Type B pancreatic cell (in vitro differentiated cells): ENCODE measurements around the gene IL2RA. TPM values are rescaled to one million over a fixed set of nuclear protein-coding genes. Genes with fewer than 3 reads are reported as not detected.

Experiments
- DNase-seq: peaks from one replicate; pipeline ENCODE4 v3.0.0; 2021; ENCODE audit warnings: mixed read lengths; ENCODE audit not compliant: unreplicated experiment; ENCODE audit errors: extremely low spot score
- H3K27ac Mint-ChIP-seq: 2 replicates; pipeline ENCODE4 v1.8.0; 2021; ENCODE audit warnings: mild to moderate bottlenecking, mixed read lengths
- H3K27me3 Mint-ChIP-seq: 2 replicates; pipeline ENCODE4 v1.8.0; 2021; ENCODE audit warnings: mixed read lengths
- H3K36me3 Mint-ChIP-seq: 2 replicates; pipeline ENCODE4 v1.8.0; 2021; ENCODE audit warnings: mixed read lengths
- H3K4me1 Mint-ChIP-seq: one replicate; pipeline ENCODE4 v1.8.0; 2021; ENCODE audit warnings: mixed read lengths; ENCODE audit not compliant: unreplicated experiment
- H3K4me3 Mint-ChIP-seq: 2 replicates; pipeline ENCODE4 v1.8.0; 2021; ENCODE audit warnings: mild to moderate bottlenecking, mixed read lengths
- H3K9me3 Mint-ChIP-seq: 2 replicates; pipeline ENCODE4 v1.8.0; 2021; ENCODE audit warnings: mixed read lengths
- CTCF ChIP-seq: fragments of 200-600 bp; sonication (generic); conservative IDR thresholded peaks from 2 replicates; pipeline ENCODE4 v1.5.0; 2021; ENCODE audit warnings: antibody characterized with exemption, mild to moderate bottlenecking
- total RNA-seq: library from RNA; stranded (reverse); gene quantifications from 2 replicates; pipeline ENCODE4 v1.2.1, GENCODE V29; 2021; ENCODE audit warnings: low replicate concordance

IL2RA gene
- total RNA-seq, 1 donor from 2014 or later: not detected

GRCh38 chr10:5977471-5978229 lies 84.5 kb downstream of the IL2RA start, which contains the start of gene IL15RA:
Gene IL15RA, minus strand, starts transcription at chr10:5977543. Its CDS starts 51 bp downstream, at chr10:5977492.
- H3K4me3 Mint-ChIP-seq: peak within 1 kb of the TSS; percentile 91
- no peak for DNase-seq
- no peaks in the 10 kb centered on the region for H3K9me3 Mint-ChIP-seq
- peak within 1 kb of the TSS; percentile 50 for H3K27ac Mint-ChIP-seq
- H3K27me3 Mint-ChIP-seq: peaks cover 59% of the 10 kb centered on the region
- no peaks in the 10 kb centered on the region for H3K36me3 Mint-ChIP-seq
- no peak for TF ChIP-seq CTCF
- H3K4me1 Mint-ChIP-seq: peaks cover 6% of the 10 kb centered on the region

- no peaks in the 10 kb centered on the region for H3K36me3 Mint-ChIP-seq
- H3K27ac Mint-ChIP-seq: peak overlapping the region; percentile 50
- peaks cover 6% of the 10 kb centered on the region for H3K4me1 Mint-ChIP-seq
- no peak for DNase-seq
- peak overlapping the region; percentile 90 for H3K4me3 Mint-ChIP-seq
- TF ChIP-seq CTCF: no peak
- H3K27me3 Mint-ChIP-seq: peaks cover 61% of the 10 kb centered on the region
- no peaks in the 10 kb centered on the region for H3K9me3 Mint-ChIP-seq
Observed at GRCh38 chr10:5976512-5977470, 85.4 kb downstream of the IL2RA start.

GRCh38 chr10:5975641-5976473 lies 86.3 kb downstream of the IL2RA start:
- no peak overlapping the region for H3K27ac Mint-ChIP-seq
- peak overlapping the region; percentile 90 for H3K4me3 Mint-ChIP-seq
- peaks cover 59% of the 10 kb centered on the region for H3K27me3 Mint-ChIP-seq
- no peak for TF ChIP-seq CTCF
- H3K9me3 Mint-ChIP-seq: no peaks in the 10 kb centered on the region
- DNase-seq: no peak
- no peaks in the 10 kb centered on the region for H3K36me3 Mint-ChIP-seq
- H3K4me1 Mint-ChIP-seq: peaks cover 6% of the 10 kb centered on the region

DNA sequence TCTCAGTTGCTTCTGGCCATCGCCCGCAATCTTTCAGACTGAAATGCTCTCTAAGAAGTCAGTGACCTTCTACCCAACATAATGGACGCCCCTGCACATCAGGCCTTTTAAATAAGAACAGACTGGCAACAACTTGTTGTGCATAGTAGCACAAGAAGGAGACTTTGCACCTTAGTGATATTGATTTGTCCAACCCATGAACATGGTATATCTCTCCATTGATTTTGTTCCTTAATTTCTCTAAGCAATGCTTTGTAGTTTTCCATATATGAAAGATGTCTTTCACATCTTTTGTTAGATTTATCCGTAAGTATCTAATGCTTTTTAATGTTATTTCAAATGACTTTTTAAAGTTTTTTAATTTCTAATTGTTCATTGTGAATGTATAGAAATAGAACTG lies 89.1 kb downstream of the IL2RA start:
- Mint-ChIP-seq H3K9me3 (no peaks in the 10 kb centered on the region), H3K27ac (no peak overlapping the region), H3K4me3 (no peak overlapping the region), H3K36me3 (no peaks in the 10 kb centered on the region), H3K27me3 (peaks cover 44% of the 10 kb centered on the region), H3K4me1 (peaks cover 6% of the 10 kb centered on the region)
- TF ChIP-seq CTCF: no peak
- no peak for DNase-seq

DNA sequence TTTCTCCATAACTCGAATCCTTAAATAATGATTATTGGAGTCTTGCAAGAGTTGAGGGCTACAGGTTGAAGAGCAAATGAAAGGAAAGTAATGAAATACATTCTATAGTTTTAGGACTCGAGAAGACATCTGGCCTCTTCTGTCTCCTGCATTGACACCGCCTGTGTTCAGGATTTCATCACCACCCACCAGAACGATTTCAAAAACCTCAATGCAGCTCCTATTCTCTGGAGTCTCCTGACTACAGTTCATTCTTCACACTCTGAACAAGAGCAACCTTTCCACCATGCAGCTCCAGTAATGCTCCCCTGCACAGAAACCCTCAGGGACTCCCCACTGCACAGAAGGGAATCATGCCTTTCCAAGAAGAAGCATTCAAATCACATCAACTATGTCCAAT lies 90.3 kb downstream of the IL2RA start:
- Mint-ChIP-seq H3K4me1 (peaks cover 6% of the 10 kb centered on the region), H3K36me3 (no peaks in the 10 kb centered on the region), H3K27ac (no peak overlapping the region), H3K9me3 (no peaks in the 10 kb centered on the region), H3K4me3 (no peak overlapping the region), H3K27me3 (peaks cover 43% of the 10 kb centered on the region)
- no peak for TF ChIP-seq CTCF
- DNase-seq: no peak
